Activated T-helper 17 cell treated with anti-CD3 and anti-CD28 coated beads, Interleukin-2, amount 50 U/mL, for 72 hours (primary cell): ENCODE results near the gene ILK. TPM values are rescaled to one million over a fixed set of nuclear protein-coding genes. Genes with fewer than 3 reads are reported as not detected.

ENCODE experiments used
- ATAC-seq: fragments of 150-1000 bp; cut with Tn5 transposase; replicated peaks from 2 replicates; pipeline ENCODE4 v1.10.0; 2021; ENCODE audit warnings: mild to moderate bottlenecking, moderate library complexity
- H3K27ac Mint-ChIP-seq: one replicate; pipeline ENCODE4 v1.8.0; 2022; ENCODE audit warnings: mixed read lengths
- H3K27me3 Mint-ChIP-seq: one replicate; pipeline ENCODE4 v1.8.0; 2022; ENCODE audit warnings: mixed read lengths
- H3K36me3 Mint-ChIP-seq: one replicate; pipeline ENCODE4 v1.8.0; 2022; ENCODE audit warnings: low read depth, mild to moderate bottlenecking, mixed read lengths
- H3K4me1 Mint-ChIP-seq: one replicate; pipeline ENCODE4 v1.8.0; 2022; ENCODE audit warnings: mixed read lengths
- H3K4me3 Mint-ChIP-seq: one replicate; pipeline ENCODE4 v1.8.0; 2022; ENCODE audit warnings: mild to moderate bottlenecking, mixed read lengths
- H3K9me3 Mint-ChIP-seq: one replicate; pipeline ENCODE4 v1.8.0; 2022; ENCODE audit warnings: mixed read lengths
- total RNA-seq, 2 donors: library from RNA; stranded (reverse); gene quantifications; one replicate each; pipeline ENCODE4 v1.2.3, GENCODE V29; 2022

The ILK gene
- total RNA-seq, 2 donors from 2014 or later, result 85.0 to 113 TPM

DNA sequence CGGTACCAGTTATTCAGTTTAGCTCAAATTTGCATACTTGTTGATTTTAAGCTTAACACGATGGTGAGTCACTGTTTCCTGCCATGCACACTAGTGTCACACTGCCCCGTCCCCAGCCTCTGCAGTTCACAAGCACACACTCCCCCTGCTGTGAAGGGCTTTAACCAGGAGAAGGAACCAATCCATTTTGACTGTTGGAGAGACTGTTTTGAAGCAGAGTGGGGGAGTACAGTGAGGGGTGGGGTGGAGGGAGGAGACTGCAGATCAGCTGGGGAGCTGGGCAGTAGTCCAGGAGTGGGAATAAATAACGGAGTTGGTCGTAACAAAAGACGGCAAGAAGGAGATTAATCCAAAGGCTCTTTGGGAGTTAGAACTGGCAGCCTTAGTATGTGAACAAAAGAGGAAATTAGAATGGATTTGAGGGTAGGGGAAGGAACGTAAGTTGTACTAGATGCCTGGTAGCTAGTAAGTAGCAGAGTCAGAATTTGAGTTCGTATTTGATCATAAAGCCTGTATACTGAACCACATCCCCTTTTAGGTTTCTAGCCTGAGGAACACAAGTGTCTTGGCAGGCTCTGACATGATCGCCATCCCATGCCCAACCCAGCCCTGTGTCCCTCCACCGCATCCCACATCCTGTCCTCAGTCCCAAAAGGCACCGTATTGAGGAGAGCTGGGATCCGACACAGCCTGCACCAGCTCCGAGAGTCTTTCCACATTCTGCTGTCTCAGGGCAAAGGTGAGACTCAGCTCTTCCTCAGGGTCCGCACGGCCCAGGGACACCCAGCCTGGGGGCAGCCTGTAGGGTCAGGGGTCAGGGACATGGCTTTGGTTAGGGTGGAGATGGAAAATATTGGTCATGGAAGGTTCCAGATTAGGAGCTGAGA lies 14.8 kb downstream of the ILK start:
- Mint-ChIP-seq H3K9me3 (no peaks in the 10 kb centered on the region), H3K36me3 (no peaks in the 10 kb centered on the region), H3K27me3 (no peaks in the 10 kb centered on the region)

DNA sequence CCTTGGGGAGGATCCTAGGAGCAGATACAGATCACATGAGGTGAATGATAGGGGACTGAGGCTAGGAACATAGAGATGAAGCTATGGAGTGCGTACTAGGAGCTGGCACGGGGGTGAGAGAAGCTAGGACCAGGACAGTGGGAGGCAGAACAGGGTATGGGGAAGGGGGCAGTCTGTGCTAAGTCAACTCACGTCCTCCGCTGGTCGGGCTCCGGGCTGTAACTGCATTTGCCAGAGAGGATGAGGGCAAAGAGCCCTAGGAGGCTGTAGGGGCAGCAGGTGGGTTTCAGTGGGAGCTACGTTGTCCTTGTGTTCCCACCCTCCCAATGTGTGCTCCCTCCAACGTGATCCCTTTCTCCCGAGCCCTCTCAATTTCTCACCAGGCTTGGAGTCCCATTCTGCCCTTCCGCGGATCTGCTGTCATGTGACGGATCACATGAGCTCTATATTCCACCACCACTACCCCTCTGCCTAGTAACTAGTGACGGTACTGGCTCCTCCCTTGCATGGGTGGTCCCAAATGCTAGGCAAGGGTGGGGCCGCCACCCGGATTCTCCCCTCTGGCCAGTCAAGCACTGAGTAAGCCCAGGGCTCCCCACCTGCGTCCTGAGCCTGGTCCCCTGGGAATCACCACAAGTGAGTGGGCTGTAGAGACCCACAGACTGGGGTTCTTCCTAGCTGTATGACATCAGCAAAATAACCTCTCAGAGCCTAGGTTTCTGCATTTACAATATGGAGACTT lies 15.6 kb downstream of the ILK start, which contains the start of gene TPP1:
TSS of gene TPP1 (minus strand) at position 419 of the 742 bp plus-strand sequence. CDS start at position 397, 22 bp downstream.
- peak; percentile 89 for ATAC-seq
- H3K9me3 Mint-ChIP-seq, result no peaks in the 10 kb centered on the region
- no peaks in the 10 kb centered on the region for H3K27me3 Mint-ChIP-seq
- no peak within 1 kb of the TSS for H3K27ac Mint-ChIP-seq
- H3K4me1 Mint-ChIP-seq, result peaks cover 13% of the 10 kb centered on the region
- H3K4me3 Mint-ChIP-seq, result no peak within 1 kb of the TSS
- no peaks in the 10 kb centered on the region for H3K36me3 Mint-ChIP-seq

More for the DNA sequence above, 14.8 kb downstream of the ILK start:
- peaks cover 13% of the 10 kb centered on the region for H3K4me1 Mint-ChIP-seq
- no peak overlapping the region for H3K27ac Mint-ChIP-seq
- no peak overlapping the region for H3K4me3 Mint-ChIP-seq
- ATAC-seq, result peak; percentile 73

DNA sequence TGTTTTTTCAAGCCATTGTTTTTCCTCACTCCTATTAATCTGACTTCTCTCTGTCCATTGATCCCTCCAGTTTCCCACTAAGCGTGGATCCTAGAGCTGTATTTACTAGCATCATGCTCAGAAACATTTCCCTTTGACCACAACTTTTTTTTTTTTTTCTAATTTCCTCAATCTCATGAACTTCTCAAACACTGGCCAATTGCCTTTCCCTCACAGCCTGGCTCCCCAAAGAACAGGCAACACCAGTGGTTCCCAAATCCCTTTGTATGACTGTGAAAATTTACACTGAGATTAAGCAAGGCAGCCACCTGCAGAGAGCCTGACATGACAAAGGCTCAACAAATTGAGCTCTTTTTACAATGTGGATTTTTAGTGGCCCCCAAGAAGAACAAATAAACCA lies 17.1 kb downstream of the ILK start:
- Mint-ChIP-seq H3K27ac (no peak overlapping the region), H3K36me3 (no peaks in the 10 kb centered on the region), H3K9me3 (no peaks in the 10 kb centered on the region), H3K27me3 (no peaks in the 10 kb centered on the region), H3K4me1 (peaks cover 10% of the 10 kb centered on the region), H3K4me3 (no peak overlapping the region)
- no peak for ATAC-seq

DNA sequence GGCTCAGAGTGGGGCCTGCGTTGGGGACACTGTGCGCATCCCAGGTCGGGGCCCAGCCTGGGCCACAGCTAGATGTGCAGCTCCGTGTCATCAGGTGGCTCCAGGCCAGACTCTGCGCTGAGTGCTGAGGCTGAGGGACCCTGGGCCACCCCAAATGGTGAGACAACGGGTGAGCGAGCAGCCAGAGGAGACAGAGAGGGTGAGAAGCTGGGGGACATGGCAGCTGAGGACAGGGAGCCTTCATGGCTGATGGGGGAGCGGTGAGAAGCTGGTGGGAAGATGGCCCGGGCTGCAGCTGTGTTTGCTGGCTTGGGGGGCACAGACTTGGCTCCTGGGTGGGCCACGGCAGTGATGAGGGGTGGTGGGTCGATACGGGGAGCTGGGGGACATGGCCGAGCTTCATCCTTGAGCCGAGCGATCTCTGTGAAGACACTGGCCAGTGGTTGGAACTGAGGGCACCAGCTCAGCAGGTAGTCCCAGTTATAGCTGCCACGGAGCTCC lies 18.2 kb downstream of the ILK start:
- no peaks in the 10 kb centered on the region for H3K9me3 Mint-ChIP-seq
- no peak overlapping the region for H3K27ac Mint-ChIP-seq
- H3K4me3 Mint-ChIP-seq, result no peak overlapping the region
- ATAC-seq, result no peak
- peaks cover under 1% of the 10 kb centered on the region for H3K4me1 Mint-ChIP-seq
- no peaks in the 10 kb centered on the region for H3K36me3 Mint-ChIP-seq
- no peaks in the 10 kb centered on the region for H3K27me3 Mint-ChIP-seq

DNA sequence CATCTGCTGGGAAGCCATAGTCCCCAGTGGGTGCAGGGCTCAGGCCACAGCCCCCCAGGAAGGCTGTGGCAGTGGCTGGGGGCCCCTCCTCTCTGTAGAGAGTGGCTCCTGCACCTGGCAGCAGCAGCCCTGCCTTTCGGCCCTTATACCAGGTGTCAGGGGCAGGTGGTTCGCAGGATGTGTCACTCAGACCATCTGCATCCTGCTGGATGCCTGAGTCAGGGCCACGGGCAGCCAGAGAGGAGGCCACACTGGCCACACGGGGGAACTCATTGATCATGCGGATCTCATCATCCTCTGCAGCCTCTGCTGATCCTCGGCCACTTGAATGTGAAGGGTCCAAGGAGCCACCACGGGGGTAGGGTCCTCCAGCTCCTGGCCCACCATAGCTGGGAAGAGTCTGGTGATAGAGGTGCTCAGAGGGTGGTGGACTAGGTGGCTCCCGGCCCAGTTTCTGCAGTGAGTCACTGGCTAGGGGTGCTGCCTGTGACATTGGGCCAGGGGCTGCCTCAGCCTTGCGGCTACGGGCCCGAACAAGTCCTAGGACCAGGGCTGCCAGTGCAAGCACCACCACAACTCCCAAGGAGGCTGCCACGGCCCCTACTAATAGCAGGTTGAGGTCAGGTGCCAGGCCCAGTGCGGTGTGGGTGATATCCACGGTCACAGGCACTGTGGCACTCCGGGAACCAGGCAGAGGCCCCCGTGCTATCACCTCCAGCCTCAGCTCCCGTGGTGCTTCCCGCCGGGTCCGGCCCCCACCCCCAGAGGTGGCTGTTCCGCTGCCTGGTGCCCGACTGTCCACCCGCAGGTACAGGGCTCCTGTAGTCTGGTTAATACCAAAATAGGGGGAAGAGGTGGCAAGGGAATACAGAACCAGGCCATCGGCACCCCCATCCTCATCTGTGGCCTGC lies 18.9 kb downstream of the ILK start:
- Mint-ChIP-seq H3K4me1 (peaks cover 2% of the 10 kb centered on the region), H3K27ac (no peak overlapping the region)
- ATAC-seq, result no peak

DNA sequence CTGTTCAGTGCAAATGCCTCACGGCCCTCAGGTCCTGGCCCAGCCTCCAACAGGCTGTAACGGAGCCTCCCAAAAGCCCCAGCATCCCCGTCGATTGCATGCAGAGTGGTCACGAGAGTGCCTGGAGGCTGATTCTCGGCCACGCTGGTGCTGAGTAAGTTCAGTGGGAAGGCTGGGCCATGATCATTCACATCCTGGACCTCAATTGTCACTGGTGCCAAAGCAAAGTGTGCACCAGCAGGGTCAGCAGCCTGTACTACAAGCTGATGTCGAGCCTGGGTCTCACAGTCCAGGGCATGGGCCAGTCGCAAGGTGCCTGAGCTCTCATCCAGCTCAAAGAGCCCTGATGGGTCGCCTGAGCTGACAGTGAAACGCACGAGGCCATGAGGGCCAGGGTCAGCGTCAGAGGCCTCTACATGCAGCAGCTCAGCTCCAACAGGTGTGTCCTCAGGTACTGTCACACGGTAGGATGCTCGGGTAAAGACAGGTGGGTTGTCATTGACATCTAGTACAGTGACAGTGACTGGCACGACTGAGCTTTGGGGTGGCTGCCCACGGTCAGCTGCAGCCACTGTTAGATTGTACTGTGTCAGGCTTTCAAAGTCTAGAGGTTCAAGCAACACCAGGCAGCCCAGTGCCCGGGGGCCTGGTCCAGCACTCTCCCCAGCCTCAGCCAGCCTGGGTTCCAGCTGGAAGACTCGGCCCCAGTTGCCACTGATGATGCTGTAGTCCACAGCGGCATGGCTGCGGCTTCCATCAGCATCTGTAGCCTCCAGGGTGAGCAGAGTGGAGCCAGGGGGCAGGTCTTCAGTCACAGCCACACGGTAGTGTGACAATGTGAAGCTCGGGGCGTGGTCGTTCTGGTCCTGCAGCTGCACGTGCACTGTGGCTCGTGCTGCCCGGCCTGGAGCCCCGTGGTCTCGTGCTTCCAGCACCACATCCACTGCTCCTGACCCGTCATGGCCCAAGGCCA lies 20.1 kb downstream of the ILK start:
- Mint-ChIP-seq H3K4me3 (no peak overlapping the region), H3K4me1 (peaks cover 6% of the 10 kb centered on the region), H3K36me3 (no peaks in the 10 kb centered on the region), H3K9me3 (no peaks in the 10 kb centered on the region), H3K27me3 (no peaks in the 10 kb centered on the region), H3K27ac (peak overlapping the region; percentile 68)
- no peak for ATAC-seq

More for the DNA sequence above, 18.9 kb downstream of the ILK start:
- Mint-ChIP-seq H3K27me3 (no peaks in the 10 kb centered on the region), H3K9me3 (no peaks in the 10 kb centered on the region), H3K36me3 (no peaks in the 10 kb centered on the region), H3K4me3 (no peak overlapping the region)

DNA sequence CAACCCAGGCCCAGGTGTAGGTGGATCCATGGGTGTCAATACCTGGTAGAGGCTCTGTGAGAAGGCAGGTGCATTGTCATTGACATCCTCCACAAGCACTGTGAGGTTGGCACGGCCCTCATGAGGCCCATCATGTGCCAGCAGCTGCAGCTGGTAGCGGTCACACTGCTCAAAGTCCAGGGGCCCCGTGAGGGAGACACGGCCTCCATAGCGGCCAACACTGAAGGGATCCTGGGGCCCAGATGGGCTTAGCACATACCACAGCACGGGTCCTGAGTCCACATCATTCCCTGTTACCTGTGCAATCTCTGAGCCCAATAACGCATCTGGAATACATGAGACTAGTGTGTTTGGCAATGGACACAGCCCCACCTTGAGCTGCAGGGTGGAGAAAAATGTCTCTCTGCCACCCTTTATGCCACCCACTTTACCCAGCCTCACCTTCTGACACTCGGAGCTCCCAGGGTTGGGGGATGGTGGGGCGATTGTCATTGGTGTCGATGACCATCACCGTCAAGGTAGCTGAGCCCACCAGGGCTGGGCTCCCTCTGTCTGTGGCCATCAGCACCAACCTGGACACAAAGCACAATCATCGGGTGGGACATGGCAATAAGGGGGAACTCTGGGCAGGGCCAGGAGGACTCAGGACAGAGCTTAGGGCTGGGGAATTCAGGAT lies 21.7 kb downstream of the ILK start:
- no peak for ATAC-seq
- Mint-ChIP-seq H3K9me3 (no peaks in the 10 kb centered on the region), H3K36me3 (no peaks in the 10 kb centered on the region), H3K4me1 (peaks cover 6% of the 10 kb centered on the region), H3K27me3 (no peaks in the 10 kb centered on the region), H3K4me3 (no peak overlapping the region), H3K27ac (no peak overlapping the region)

DNA sequence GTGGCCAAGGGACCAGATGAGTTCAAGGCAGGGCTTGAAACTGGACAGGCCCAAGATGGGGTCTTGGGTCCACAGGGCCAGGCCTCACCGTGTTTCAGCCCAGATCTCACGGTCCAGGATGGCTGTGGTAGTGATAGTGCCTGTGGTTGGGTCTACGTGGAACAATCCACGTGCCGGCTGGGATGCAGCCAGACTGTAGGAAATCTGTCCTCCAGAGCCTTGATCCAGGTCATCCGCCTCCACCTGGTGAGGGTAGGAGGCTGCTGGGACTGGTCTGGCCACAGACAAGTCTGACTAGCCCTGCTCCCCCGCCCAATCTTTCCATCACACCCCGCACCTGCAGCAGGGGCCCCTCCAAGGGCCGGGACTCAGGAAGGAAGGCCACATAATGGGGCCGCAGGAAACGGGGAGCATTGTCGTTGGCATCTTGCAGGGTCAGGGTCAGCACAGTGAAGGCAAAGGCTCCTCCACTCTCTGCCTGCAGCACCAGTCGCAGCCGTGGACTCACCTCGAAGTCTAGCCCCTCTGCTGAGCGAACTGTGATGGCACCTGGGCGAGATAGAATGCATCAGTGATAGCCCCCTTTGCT lies 22.4 kb downstream of the ILK start:
- Mint-ChIP-seq H3K4me1 (peaks cover 6% of the 10 kb centered on the region), H3K27ac (no peak overlapping the region)

DNA sequence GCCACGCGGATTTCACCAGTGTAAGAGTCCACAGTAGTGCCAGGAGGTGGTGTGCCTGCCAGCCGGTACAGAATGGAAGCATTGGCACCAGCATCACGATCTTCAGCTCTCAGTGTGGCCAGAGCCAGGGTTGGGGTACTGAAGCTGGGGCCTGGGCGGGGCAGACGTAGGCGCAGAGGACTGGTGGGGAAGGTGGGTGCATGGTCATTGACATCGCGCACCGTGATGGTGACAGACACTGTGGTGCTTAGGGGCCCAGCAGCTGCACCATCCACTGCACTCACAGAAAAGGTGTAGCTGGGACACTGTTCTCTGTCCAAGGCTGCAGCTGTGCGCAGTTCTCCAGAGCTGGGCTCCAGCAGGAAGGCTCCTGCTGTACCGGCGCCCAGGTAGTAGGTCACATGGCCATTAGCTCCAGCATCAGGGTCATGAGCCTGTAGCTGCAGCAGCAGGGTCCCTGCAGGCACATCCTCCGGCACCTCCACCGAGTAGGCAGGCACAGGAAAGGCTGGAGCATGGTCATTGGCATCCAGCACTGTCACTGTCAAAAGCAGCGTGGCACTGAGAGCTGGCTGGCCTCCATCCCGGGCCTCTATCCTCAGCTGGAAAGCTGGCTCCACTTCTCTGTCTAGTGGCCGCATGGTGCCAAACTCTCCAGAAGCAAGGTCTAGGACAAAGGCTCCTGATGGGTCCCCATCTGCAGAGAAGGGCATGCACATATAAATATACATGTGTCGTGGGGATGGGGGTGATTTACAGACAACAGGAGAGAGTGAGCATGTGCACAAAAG lies 23.6 kb downstream of the ILK start:
- Mint-ChIP-seq H3K27ac (peak overlapping the region; percentile 74), H3K9me3 (no peaks in the 10 kb centered on the region), H3K4me1 (peaks cover 6% of the 10 kb centered on the region), H3K27me3 (no peaks in the 10 kb centered on the region), H3K4me3 (peak overlapping the region; percentile 62), H3K36me3 (no peaks in the 10 kb centered on the region)
- no peak for ATAC-seq

More for the DNA sequence above, 22.4 kb downstream of the ILK start:
- Mint-ChIP-seq H3K36me3 (no peaks in the 10 kb centered on the region), H3K4me3 (no peak overlapping the region), H3K9me3 (no peaks in the 10 kb centered on the region), H3K27me3 (no peaks in the 10 kb centered on the region)
- no peak for ATAC-seq

DNA sequence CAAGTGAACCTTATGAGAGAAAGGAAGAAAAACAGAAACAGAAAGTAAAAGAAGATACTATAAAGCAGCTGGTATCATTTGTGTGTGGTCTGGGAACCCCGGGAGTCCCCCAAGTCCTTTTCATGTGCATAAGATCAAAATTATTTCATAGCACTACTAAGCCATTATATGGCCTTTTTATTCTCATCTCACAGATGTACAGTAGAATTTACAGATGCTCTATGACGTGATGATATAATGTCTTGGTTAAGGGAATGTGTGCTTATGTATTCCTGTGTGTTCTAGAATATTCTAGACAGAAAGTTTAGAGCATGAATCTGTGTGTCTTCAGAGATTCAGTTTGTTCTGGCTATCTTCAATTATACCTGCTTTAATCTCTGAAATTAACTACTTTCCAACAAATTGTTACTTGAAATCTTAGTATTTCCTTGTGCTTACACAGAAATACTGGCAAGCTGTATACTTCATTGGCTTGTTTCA lies 24.2 kb downstream of the ILK start:
- Mint-ChIP-seq H3K27ac (peak overlapping the region; percentile 74), H3K4me1 (peaks cover 6% of the 10 kb centered on the region), H3K4me3 (peak overlapping the region; percentile 62), H3K27me3 (no peaks in the 10 kb centered on the region), H3K36me3 (no peaks in the 10 kb centered on the region), H3K9me3 (no peaks in the 10 kb centered on the region)
- peak; percentile 67 for ATAC-seq

DNA sequence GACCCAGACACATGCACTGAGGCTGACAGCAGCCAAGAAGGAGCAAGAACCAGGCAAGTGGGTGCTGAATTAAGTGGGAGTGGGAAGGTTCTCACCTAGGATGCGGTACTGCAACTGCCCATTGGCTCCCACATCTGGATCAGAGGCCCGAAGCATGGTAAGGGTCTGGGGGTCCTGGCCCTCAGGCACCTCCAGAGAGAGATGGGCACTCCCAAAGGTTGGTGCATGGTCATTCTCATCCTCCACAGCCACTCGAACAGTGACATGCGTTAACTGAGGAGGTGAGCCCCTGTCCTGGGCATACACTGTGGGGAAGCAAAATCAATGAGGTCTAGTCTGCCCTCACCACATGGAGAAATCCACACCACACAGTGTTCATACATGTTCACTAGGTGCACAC lies 25.0 kb downstream of the ILK start:
- Mint-ChIP-seq H3K4me1 (peaks cover 6% of the 10 kb centered on the region), H3K4me3 (no peak overlapping the region), H3K36me3 (no peaks in the 10 kb centered on the region), H3K9me3 (no peaks in the 10 kb centered on the region), H3K27ac (peak overlapping the region; percentile 74), H3K27me3 (no peaks in the 10 kb centered on the region)
- ATAC-seq, result no peak

DNA sequence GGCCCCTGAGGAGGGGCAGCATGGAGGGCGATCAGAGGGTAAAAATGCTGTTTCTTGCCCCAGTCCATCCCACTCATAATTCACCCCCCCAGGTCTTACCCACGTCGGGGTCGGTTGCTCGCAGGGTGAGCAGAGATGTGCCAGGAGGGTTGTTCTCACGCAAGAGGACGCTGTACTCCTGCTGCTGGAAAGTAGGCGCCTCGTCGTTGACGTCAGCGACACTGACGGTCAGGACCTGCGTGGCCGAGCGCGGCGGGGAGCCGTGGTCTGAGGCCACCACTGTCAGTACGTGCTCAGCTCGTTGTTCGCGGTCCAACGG lies 26.0 kb downstream of the ILK start:
- H3K36me3 Mint-ChIP-seq, result no peaks in the 10 kb centered on the region
- H3K27me3 Mint-ChIP-seq, result no peaks in the 10 kb centered on the region
- H3K27ac Mint-ChIP-seq, result no peak overlapping the region
- no peak overlapping the region for H3K4me3 Mint-ChIP-seq
- ATAC-seq, result no peak
- peaks cover 6% of the 10 kb centered on the region for H3K4me1 Mint-ChIP-seq
- no peaks in the 10 kb centered on the region for H3K9me3 Mint-ChIP-seq
